ENCODE results near the gene AKR1C4.
A peak's percentile ranks its signal among the peaks of the same experiment; 100 is the strongest.
"Not testable (repeated sequence)": the region's sequence is repeated elsewhere in the genome, so short reads cannot be mapped to it uniquely, and the experiment has no call there.

The AKR1C4 gene

GRCh38 chr10:5209776-5210175, 13.1 kb downstream of the AKR1C4 start:
- not testable (repeated sequence) for DNase-seq

GRCh38 chr10:5210261-5210660, 13.6 kb downstream of the AKR1C4 start:
- DNase-seq = not testable (repeated sequence)

- DNase-seq = no peak
These were observed 15.3 kb downstream of the AKR1C4 start for GRCh38 chr10:5211696-5212536.

GRCh38 chr10:5216801-5217200, 20.2 kb downstream of the AKR1C4 start:
- no peak for DNase-seq

GRCh38 chr10:5219262-5219661, 22.6 kb downstream of the AKR1C4 start:
- no peak for DNase-seq

GRCh38 chr10:5222942-5223341, 26.3 kb downstream of the AKR1C4 start:
- peak; percentile 2 for DNase-seq

- no peak for DNase-seq
These were observed 32.4 kb downstream of the AKR1C4 start for GRCh38 chr10:5229019-5229418.

GRCh38 chr10:5233324-5233723, 36.7 kb downstream of the AKR1C4 start:
- DNase-seq = no peak

GRCh38 chr10:5234106-5234860, 37.6 kb downstream of the AKR1C4 start:
- no peak for DNase-seq

- DNase-seq = not testable (repeated sequence)
These were observed 40.9 kb downstream of the AKR1C4 start for GRCh38 chr10:5237541-5237940.

- no peak for DNase-seq
These were observed 45.9 kb downstream of the AKR1C4 start for GRCh38 chr10:5242585-5242984.

- no peak for DNase-seq
These were observed 46.9 kb downstream of the AKR1C4 start for GRCh38 chr10:5243521-5243987.

GRCh38 chr10:5252177-5253037, 55.8 kb downstream of the AKR1C4 start:
- DNase-seq = no peak

GRCh38 chr10:5254488-5254887, 57.9 kb downstream of the AKR1C4 start:
- no peak for DNase-seq

GRCh38 chr10:5257768-5258167, 61.1 kb downstream of the AKR1C4 start:
- DNase-seq = not testable (repeated sequence)

- no peak for DNase-seq
These were observed 62.7 kb downstream of the AKR1C4 start for GRCh38 chr10:5259132-5259951.

GRCh38 chr10:5259952-5260578, 63.4 kb downstream of the AKR1C4 start:
- DNase-seq = no peak

GRCh38 chr10:5260828-5261227, 64.2 kb downstream of the AKR1C4 start:
- no peak for DNase-seq

- DNase-seq = no peak
These were observed 68.5 kb downstream of the AKR1C4 start for GRCh38 chr10:5265139-5265538.

GRCh38 chr10:5266351-5266750, 69.7 kb downstream of the AKR1C4 start:
- no peak for DNase-seq

GRCh38 chr10:5266804-5267203, 70.2 kb downstream of the AKR1C4 start:
- no peak for DNase-seq

- DNase-seq = no peak
These were observed 71.6 kb downstream of the AKR1C4 start for GRCh38 chr10:5268234-5268633.
